HG02571 (cell line): ENCODE results near the gene SS18L1.

Source experiments
- ATAC-seq: cut with Tn5 transposase; IDR thresholded peaks from one replicate; pipeline ENCODE4 v1.9.1; 2021; ENCODE audit warnings: mild to moderate bottlenecking, moderate library complexity; ENCODE audit not compliant: unreplicated experiment

Gene SS18L1

GRCh38 chr20:62151835-62152364 lies 8.3 kb downstream of the SS18L1 start:
- ATAC-seq: no peak

DNA sequence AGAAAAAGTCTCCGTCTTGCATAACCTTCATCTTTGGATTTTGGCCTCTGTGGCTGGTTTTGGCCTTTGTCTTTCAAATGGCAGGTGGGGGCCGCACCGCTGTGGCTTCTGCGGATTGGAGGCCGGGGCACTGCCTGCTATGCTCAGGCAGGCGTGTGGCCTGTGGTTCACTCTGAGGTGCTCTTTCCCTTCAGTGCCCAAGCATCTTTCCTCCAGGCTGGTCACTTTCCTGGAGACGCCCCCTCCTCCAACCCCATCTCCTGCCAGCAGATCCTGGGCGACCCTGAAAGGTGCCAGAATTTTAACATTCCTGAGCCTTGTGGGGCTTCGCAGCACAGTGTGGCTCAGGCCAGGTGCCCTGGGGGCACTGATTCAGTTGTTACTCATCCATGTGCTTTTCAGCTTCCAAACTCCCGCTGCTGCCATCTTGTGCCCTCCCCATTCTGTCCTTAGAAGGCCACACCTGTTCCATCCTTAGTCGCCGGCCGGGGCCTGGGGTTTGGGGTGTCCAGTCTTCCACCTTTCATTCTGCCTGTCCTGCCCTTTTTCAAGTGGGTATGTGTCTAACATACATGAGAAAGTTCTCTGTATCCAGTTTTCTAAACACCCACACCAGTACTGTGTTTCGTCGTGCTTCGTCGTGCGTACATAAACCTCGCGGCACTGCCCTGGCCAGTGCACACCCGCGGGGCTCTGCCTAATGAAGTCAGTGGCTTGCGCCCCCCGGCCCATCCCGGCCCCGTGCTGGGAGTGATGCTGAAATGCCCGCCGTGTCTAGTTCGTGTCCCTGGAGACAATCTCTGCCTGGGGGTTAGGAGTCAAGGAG lies 12.1 kb downstream of the SS18L1 start:
- ATAC-seq: no peak

GRCh38 chr20:62156254-62156556 lies 12.6 kb downstream of the SS18L1 start:
- no peak for ATAC-seq

GRCh38 chr20:62156592-62157386 lies 13.2 kb downstream of the SS18L1 start:
- no peak for ATAC-seq

GRCh38 chr20:62157387-62158087 lies 14.0 kb downstream of the SS18L1 start:
- no peak for ATAC-seq

DNA sequence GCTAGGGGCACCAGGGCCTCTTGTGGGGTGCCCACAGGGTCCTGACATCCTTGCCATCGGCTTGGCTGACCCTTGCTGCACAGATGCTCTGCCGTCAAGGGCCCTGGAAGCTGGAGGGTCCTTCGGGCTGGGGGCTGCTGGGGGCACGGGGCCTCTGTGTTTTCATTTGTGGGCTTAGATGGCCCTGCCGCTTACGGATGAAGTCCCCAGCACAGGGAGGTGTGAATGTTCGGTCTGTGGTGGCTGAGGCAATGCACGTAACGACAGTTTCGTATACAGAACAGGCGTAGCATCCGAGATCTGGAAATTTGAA lies 14.5 kb downstream of the SS18L1 start:
- ATAC-seq: no peak

- no peak for ATAC-seq
Measured at GRCh38 chr20:62158541-62158940, 15.0 kb downstream of the SS18L1 start.

DNA sequence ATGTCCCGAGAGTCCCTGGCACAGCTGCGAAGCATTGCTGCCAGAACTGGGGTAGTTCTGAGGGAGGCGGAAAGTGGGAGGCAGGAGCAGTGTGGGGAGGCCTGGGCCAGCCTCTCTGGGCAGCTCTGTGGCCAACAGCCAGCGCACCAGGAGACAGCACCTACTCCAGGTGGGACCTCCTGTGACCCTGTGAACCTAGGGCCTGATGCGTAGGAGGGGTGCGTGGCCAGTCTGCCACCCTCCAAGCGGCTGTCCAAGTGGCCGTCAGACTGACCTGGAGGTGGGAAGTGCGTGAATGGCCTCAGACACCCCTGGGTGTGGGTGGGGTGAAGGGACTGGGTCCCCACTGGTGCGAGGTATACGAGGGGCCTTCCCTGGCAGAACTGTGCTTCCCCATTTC lies 15.5 kb downstream of the SS18L1 start:
- ATAC-seq: no peak

GRCh38 chr20:62159839-62160238 lies 16.3 kb downstream of the SS18L1 start:
- ATAC-seq: no peak

DNA sequence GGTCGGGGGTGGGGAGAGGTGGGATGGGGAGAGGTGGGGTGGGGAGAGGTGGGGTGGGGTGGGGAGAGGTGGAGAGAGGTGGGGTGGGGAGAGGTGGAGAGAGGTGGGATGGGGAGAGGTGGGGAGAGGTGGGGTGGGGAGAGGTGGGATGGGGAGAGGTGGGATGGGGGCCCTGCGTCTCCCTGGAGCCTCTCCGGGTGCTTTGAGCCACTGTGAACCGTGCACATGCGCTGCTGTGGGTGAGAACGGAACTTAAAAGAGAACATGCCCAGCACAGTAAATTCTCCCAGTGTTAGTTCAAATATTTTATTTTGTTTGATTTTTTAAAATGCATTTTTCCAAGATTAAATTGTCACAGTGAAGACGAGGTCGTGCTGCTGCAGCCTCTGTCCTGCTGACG lies 16.7 kb downstream of the SS18L1 start:
- ATAC-seq: no peak

DNA sequence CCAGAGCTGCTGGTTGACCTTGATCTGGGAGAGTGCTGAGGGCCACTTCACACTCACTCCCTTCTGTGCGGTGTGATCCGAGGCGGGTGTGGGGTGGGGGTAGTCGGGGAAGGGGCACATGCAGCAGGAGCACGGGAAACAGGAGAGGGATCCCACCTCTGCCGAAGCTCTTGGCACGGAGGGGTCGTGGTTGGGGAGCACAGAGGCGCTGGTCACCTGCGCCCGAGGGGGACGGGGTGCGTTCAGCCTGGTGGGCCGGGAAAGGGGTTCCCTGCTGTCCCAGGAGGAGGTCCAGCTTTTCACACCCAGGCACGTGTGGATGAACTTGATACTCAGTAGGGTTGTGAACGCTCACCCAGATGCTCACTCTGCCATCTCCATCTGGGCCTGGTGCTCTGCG lies 17.3 kb downstream of the SS18L1 start:
- no peak for ATAC-seq

DNA sequence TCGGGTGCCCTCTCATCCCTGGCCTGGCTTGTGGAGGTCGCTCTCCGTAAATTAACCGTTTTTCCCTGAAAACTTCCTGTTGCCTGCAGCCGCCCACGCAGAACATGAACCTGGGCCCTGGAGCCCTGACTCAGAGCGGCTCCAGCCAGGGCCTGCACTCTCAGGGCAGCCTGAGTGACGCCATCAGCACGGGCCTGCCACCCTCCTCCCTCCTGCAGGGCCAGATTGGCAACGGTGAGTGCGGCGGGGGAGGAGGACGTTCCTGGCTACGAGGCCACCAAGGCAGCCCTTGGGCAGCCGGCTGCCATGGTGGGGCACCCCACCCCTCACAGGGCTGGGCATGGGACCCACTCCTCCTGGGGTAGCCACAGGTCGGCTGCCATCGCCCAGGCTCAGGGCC lies 17.8 kb downstream of the SS18L1 start:
- ATAC-seq: no peak

DNA sequence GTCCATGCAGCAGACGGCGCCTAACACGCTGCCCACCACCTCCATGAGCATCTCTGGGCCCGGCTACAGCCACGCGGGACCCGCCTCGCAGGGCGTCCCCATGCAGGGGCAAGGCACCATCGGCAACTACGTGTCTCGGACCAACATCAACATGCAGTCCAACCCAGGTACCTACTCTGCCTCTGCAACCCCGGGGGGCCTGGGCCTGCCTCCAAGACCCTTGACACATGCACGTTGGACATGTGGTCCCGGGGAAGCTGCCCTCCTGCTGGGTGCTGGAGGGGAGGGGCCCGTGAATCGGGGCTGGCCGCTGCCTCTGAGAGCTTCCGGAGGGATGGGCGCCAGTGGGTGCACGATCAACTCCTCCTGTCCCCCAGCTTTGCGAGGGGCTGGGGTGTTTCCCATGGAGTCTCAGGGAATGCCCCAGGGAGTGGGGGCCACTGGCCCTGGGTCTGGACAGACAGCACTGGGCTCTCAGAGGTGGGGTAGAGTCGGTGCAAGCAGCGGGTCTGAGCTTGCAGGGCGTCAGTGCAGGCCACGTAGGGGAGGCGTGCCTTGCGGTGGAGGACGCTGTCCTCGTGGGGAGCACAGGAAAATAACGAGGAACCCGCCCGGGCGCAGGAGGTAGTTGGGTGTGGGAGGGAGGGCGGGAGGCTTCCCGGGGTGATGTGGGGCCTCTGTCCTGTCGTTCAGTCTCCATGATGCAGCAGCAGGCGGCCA lies 19.4 kb downstream of the SS18L1 start:
- ATAC-seq: no peak

DNA sequence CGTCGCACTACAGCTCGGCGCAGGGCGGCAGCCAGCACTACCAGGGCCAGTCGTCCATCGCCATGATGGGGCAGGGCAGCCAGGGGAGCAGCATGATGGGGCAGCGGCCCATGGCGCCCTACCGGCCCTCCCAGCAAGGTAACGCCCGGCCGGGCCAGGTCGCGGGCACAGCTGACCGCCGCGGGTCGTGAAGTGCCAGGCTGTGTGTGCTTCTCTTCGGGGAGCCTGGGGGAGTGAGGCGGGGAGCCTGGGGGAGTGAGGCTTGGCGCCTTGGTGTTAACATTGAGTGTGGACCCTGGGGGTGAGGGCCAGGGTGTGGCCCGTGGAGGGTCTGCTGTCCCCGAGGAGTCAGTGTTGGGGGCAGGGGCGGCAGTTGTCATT lies 19.9 kb downstream of the SS18L1 start:
- ATAC-seq: no peak

- ATAC-seq: no peak
Measured at GRCh38 chr20:62163986-62164762, 20.6 kb downstream of the SS18L1 start.

- ATAC-seq: no peak
Measured at GRCh38 chr20:62164879-62165761, 21.6 kb downstream of the SS18L1 start.

DNA sequence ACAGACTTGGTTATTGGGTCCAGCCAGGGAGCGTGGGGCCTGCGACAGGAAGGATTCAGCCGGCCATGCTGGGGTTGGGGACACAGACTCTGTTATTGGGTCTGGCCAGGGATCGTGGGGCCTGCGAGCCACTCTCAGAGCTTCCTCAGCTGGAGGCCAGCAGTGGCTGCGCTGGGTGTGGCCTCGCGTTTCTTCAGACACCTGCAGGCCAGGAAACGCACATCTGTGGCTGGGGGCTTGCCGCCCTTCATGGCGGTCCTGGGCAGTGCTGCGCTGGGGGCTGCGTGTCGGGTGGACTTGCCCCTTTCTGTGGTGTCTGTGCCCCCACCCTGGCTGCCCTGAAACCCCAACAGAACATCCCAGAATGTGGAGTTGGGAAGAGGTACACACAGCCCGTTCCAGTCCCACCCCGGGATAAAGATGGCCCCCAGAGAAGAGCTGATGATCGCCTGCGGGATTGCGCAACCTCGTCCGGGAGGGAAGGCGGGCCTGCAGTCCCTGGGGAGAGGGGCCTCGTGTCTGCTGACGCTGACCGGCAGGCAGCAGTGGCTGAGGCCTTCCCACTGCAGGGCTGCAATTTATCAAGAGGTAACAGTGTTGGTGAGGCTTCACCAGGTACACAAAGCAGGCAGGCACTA lies 22.3 kb downstream of the SS18L1 start:
- ATAC-seq: no peak

GRCh38 chr20:62167474-62167873 lies 23.9 kb downstream of the SS18L1 start:
- no peak for ATAC-seq

GRCh38 chr20:62168061-62168460 lies 24.5 kb downstream of the SS18L1 start:
- no peak for ATAC-seq
